ENCODE measurements around the gene CSTPP1.

GRCh38 chr11:46981436-46981835, 44.9 kb downstream of the CSTPP1 start:
- TF ChIP-seq CTCF (IDR thresholded peaks at IDR 0.05) = no peak
- TF ChIP-seq POLR2A (IDR thresholded peaks at IDR 0.05) = no peak
- TF ChIP-seq POLR2AphosphoS5 (IDR thresholded peaks at IDR 0.05) = no peak
